GM23338 (cell line): Measurements from ENCODE around the gene CHCHD3. TPM values are rescaled to one million over a fixed set of nuclear protein-coding genes. Genes with fewer than 3 reads are reported as not detected.

Experiments
- CREB1 ChIP-seq: fragments of 250-450 bp; sonication (Bioruptor Pico); IDR thresholded peaks from 2 replicates; pipeline ENCODE4 v1.5.0; 2020; ENCODE audit warnings: low read depth, mild to moderate bottlenecking, moderate library complexity
- EZH2 ChIP-seq: fragments of 200-600 bp; sonication (generic); IDR thresholded peaks from one replicate; pipeline ENCODE4 v1.8.0; 2017; ENCODE audit warnings: antibody characterized with exemption, mild to moderate bottlenecking, low read depth; ENCODE audit not compliant: unreplicated experiment
- EZH2phosphoT487 ChIP-seq: fragments of 200-600 bp; sonication (generic); IDR thresholded peaks from one replicate; pipeline ENCODE4 v1.8.1; 2018; ENCODE audit warnings: antibody characterized with exemption; ENCODE audit not compliant: unreplicated experiment
- JUNB ChIP-seq: IDR thresholded peaks from one replicate; pipeline ENCODE4 v1.6.1; 2016; ENCODE audit warnings: antibody characterized with exemption; ENCODE audit not compliant: unreplicated experiment
- NANOG ChIP-seq: IDR thresholded peaks from 2 replicates; pipeline ENCODE4 v1.6.1; 2016; ENCODE audit warnings: antibody characterized with exemption, borderline replicate concordance
- POLR2AphosphoS5 ChIP-seq: IDR thresholded peaks from 2 replicates; pipeline ENCODE4 v1.6.1; 2016; ENCODE audit warnings: antibody characterized with exemption, low read depth
- STAT1 ChIP-seq: IDR thresholded peaks from one replicate; pipeline ENCODE4 v1.6.1; 2016; ENCODE audit warnings: antibody characterized with exemption; ENCODE audit not compliant: unreplicated experiment
- ZNF331 ChIP-seq: fragments of 250-450 bp; sonication (Bioruptor Pico); IDR thresholded peaks from 2 replicates; pipeline ENCODE4 v1.5.0; 2020; ENCODE audit warnings: low read depth, mild to moderate bottlenecking, moderate library complexity
- polyA plus RNA-seq: library from polyadenylated mRNA; unstranded; fragments of >200 nt; fragmentation: Nextera tagmentation; extraction: Ambion mirVana; gene quantifications from 2 replicates; pipeline ENCODE4 v1.2.1, GENCODE V29; 2016
- total RNA-seq: library from RNA; depleted of rRNA; stranded (reverse); fragments of >200 nt; shearing (Covaris generic); gene quantifications from 2 replicates; pipeline ENCODE4 v1.2.3, GENCODE V29; 2014
- TF ChIP-seq, protein P1 (sequence below): fragments of 250-450 bp; sonication (Bioruptor Pico); IDR thresholded peaks from 2 replicates; pipeline ENCODE4 v1.5.0; 2020; ENCODE audit warnings: mild to moderate bottlenecking, moderate library complexity
- TF ChIP-seq, protein P2 (sequence below), 2 experiments: fragments of 200-600 bp in 1 of 2; sonication (generic) in 1 of 2; conservative IDR thresholded peaks; 2 replicates each; pipeline versions ENCODE4 v1.5.1 to v1.6.1; 2016 to 2017; ENCODE audit warnings: antibody characterized with exemption in 2 of 2, low read depth in 2 of 2, mild to moderate bottlenecking in 2 of 2, moderate library complexity in 1 of 2
- TF ChIP-seq, protein P3 (sequence below): IDR thresholded peaks from 2 replicates; pipeline ENCODE4 v1.6.1; 2016; ENCODE audit warnings: antibody characterized with exemption

CHCHD3 gene
- total and polyA plus RNA-seq, 2 experiments from 2014 or later: 107 to 131 TPM

GRCh38 chr7:132830941-132831340 lies 250.9 kb downstream of the CHCHD3 start (continued):
- TF ChIP-seq, protein P1, sequence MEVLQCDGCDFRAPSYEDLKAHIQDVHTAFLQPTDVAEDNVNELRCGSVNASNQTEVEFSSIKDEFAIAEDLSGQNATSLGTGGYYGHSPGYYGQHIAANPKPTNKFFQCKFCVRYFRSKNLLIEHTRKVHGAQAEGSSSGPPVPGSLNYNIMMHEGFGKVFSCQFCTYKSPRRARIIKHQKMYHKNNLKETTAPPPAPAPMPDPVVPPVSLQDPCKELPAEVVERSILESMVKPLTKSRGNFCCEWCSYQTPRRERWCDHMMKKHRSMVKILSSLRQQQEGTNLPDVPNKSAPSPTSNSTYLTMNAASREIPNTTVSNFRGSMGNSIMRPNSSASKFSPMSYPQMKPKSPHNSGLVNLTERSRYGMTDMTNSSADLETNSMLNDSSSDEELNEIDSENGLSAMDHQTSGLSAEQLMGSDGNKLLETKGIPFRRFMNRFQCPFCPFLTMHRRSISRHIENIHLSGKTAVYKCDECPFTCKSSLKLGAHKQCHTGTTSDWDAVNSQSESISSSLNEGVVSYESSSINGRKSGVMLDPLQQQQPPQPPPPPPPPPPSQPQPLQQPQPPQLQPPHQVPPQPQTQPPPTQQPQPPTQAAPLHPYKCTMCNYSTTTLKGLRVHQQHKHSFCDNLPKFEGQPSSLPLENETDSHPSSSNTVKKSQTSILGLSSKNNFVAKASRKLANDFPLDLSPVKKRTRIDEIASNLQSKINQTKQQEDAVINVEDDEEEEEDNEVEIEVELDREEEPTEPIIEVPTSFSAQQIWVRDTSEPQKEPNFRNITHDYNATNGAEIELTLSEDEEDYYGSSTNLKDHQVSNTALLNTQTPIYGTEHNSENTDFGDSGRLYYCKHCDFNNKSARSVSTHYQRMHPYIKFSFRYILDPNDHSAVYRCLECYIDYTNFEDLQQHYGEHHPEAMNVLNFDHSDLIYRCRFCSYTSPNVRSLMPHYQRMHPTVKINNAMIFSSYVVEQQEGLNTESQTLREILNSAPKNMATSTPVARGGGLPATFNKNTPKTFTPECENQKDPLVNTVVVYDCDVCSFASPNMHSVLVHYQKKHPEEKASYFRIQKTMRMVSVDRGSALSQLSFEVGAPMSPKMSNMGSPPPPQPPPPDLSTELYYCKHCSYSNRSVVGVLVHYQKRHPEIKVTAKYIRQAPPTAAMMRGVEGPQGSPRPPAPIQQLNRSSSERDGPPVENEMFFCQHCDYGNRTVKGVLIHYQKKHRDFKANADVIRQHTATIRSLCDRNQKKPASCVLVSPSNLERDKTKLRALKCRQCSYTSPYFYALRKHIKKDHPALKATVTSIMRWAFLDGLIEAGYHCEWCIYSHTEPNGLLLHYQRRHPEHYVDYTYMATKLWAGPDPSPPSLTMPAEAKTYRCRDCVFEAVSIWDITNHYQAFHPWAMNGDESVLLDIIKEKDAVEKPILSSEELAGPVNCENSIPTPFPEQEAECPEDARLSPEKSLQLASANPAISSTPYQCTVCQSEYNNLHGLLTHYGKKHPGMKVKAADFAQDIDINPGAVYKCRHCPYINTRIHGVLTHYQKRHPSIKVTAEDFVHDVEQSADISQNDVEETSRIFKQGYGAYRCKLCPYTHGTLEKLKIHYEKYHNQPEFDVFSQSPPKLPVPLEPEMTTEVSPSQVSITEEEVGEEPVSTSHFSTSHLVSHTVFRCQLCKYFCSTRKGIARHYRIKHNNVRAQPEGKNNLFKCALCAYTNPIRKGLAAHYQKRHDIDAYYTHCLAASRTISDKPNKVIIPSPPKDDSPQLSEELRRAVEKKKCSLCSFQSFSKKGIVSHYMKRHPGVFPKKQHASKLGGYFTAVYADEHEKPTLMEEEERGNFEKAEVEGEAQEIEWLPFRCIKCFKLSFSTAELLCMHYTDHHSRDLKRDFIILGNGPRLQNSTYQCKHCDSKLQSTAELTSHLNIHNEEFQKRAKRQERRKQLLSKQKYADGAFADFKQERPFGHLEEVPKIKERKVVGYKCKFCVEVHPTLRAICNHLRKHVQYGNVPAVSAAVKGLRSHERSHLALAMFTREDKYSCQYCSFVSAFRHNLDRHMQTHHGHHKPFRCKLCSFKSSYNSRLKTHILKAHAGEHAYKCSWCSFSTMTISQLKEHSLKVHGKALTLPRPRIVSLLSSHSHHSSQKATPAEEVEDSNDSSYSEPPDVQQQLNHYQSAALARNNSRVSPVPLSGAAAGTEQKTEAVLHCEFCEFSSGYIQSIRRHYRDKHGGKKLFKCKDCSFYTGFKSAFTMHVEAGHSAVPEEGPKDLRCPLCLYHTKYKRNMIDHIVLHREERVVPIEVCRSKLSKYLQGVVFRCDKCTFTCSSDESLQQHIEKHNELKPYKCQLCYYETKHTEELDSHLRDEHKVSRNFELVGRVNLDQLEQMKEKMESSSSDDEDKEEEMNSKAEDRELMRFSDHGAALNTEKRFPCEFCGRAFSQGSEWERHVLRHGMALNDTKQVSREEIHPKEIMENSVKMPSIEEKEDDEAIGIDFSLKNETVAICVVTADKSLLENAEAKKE: no peak
- TF ChIP-seq JUNB (no peak), EZH2phosphoT487 (no peak), ZNF331 (CRISPR knock-in tag) (no peak), STAT1 (no peak), POLR2AphosphoS5 (no peak), EZH2 (no peak), CREB1 (no peak), NANOG (no peak)
- TF ChIP-seq, protein P2, sequence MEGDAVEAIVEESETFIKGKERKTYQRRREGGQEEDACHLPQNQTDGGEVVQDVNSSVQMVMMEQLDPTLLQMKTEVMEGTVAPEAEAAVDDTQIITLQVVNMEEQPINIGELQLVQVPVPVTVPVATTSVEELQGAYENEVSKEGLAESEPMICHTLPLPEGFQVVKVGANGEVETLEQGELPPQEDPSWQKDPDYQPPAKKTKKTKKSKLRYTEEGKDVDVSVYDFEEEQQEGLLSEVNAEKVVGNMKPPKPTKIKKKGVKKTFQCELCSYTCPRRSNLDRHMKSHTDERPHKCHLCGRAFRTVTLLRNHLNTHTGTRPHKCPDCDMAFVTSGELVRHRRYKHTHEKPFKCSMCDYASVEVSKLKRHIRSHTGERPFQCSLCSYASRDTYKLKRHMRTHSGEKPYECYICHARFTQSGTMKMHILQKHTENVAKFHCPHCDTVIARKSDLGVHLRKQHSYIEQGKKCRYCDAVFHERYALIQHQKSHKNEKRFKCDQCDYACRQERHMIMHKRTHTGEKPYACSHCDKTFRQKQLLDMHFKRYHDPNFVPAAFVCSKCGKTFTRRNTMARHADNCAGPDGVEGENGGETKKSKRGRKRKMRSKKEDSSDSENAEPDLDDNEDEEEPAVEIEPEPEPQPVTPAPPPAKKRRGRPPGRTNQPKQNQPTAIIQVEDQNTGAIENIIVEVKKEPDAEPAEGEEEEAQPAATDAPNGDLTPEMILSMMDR (conservative IDR thresholded peaks at IDR 0.05; ENCODE audit: low read depth in 2 of 2): no peak
- TF ChIP-seq, protein P3, sequence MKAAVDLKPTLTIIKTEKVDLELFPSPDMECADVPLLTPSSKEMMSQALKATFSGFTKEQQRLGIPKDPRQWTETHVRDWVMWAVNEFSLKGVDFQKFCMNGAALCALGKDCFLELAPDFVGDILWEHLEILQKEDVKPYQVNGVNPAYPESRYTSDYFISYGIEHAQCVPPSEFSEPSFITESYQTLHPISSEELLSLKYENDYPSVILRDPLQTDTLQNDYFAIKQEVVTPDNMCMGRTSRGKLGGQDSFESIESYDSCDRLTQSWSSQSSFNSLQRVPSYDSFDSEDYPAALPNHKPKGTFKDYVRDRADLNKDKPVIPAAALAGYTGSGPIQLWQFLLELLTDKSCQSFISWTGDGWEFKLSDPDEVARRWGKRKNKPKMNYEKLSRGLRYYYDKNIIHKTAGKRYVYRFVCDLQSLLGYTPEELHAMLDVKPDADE: no peak
